Left ventricle myocardium inferior (tissue), 1 donor: ENCODE data around the gene FUT6. TPM values are rescaled to one million over a fixed set of nuclear protein-coding genes. Genes with fewer than 3 reads are reported as not detected.

Experiments
- DNase-seq: peaks from one replicate; pipeline ENCODE4 v3.0.0-alpha.2; 2020
- H3K27ac ChIP-seq: fragments of 200-600 bp; replicated peaks from 2 replicates; pipeline ENCODE4 v1.8.0; 2021
- H3K27me3 ChIP-seq: fragments of 200-600 bp; 2 replicates; pipeline ENCODE4 v1.8.0; 2021; ENCODE audit warnings: low read depth
- H3K36me3 ChIP-seq: fragments of 200-600 bp; 2 replicates; pipeline ENCODE4 v1.8.0; 2021
- H3K4me1 ChIP-seq: fragments of 200-600 bp; 2 replicates; pipeline ENCODE4 v1.8.0; 2021
- H3K4me3 ChIP-seq: fragments of 200-600 bp; 2 replicates; pipeline ENCODE4 v1.8.0; 2021; ENCODE audit warnings: mild to moderate bottlenecking, moderate library complexity
- H3K9me3 ChIP-seq: fragments of 200-600 bp; replicated peaks from 2 replicates; pipeline ENCODE4 v1.8.0; 2021
- CTCF ChIP-seq: fragments of 200-600 bp; IDR thresholded peaks from 2 replicates; pipeline ENCODE4 v1.8.0; 2021; ENCODE audit warnings: antibody characterized with exemption, mild to moderate bottlenecking, borderline replicate concordance
- intact Hi-C: fragments of 100-400 bp; cut with micrococcal nuclease; formaldehyde crosslinking; loops from one replicate; pipeline ENCODE4 v1.11.0; 2022
- total RNA-seq: library from RNA; stranded (reverse); fragmentation: NEBNext Ultra II Directional; extraction: Animal tissue kit (Norgen Biotek cat#: 25700); gene quantifications from one replicate; pipeline ENCODE4 v1.2.1, GENCODE V29; 2021
- donor health status: DM: no; HTN: yes; CAD: no; lungs with severe emphysema.

Gene FUT6
- total RNA-seq, 1 donor from 2014 or later, result not detected

GRCh38 chr19:5814123-5814851 is 25.2 kb downstream of the FUT6 start:
- TF ChIP-seq CTCF, result no peak
- H3K36me3 ChIP-seq, result no peaks in the 10 kb centered on the region
- no peaks in the 10 kb centered on the region for H3K9me3 ChIP-seq
- H3K27ac ChIP-seq, result no peak overlapping the region
- no peaks in the 10 kb centered on the region for H3K4me1 ChIP-seq
- H3K4me3 ChIP-seq, result no peak overlapping the region
- intact Hi-C loops, result no loop called here
- DNase-seq, result no peak
- H3K27me3 ChIP-seq, result peaks cover 11% of the 10 kb centered on the region

- no peak overlapping the region for H3K4me3 ChIP-seq
- DNase-seq, result no peak
- no peaks in the 10 kb centered on the region for H3K36me3 ChIP-seq
- H3K4me1 ChIP-seq, result no peaks in the 10 kb centered on the region
- intact Hi-C loops, result no loop called here
- no peak for TF ChIP-seq CTCF
- H3K27ac ChIP-seq, result no peak overlapping the region
- H3K9me3 ChIP-seq, result no peaks in the 10 kb centered on the region
- H3K27me3 ChIP-seq, result peaks cover 11% of the 10 kb centered on the region
These were observed 28.4 kb downstream of the FUT6 start for GRCh38 chr19:5811117-5811516.

GRCh38 chr19:5809469-5809868 is 30.0 kb downstream of the FUT6 start:
- Histone ChIP-seq H3K9me3 (no peaks in the 10 kb centered on the region), H3K27me3 (peaks cover 18% of the 10 kb centered on the region), H3K4me3 (no peak overlapping the region), H3K36me3 (no peaks in the 10 kb centered on the region), H3K27ac (no peak overlapping the region), H3K4me1 (peaks cover 3% of the 10 kb centered on the region)
- DNase-seq, result no peak
- TF ChIP-seq CTCF, result no peak
- intact Hi-C loops, result no loop called here

- intact Hi-C loops, result no loop called here
- H3K9me3 ChIP-seq, result no peaks in the 10 kb centered on the region
These were observed 30.4 kb downstream of the FUT6 start for GRCh38 chr19:5809053-5809452.

GRCh38 chr19:5808120-5808816 is 31.2 kb downstream of the FUT6 start:
- H3K4me3 ChIP-seq, result no peak overlapping the region
- H3K36me3 ChIP-seq, result no peaks in the 10 kb centered on the region
- H3K9me3 ChIP-seq, result no peaks in the 10 kb centered on the region
- intact Hi-C loops, result no loop called here
- no peak for TF ChIP-seq CTCF
- no peak overlapping the region for H3K27ac ChIP-seq
- no peak for DNase-seq
- H3K4me1 ChIP-seq, result peaks cover 12% of the 10 kb centered on the region
- peaks cover 23% of the 10 kb centered on the region for H3K27me3 ChIP-seq

More at GRCh38 chr19:5809053-5809452, 30.4 kb downstream of the FUT6 start:
- Histone ChIP-seq H3K27ac (no peak overlapping the region), H3K4me1 (peaks cover 5% of the 10 kb centered on the region), H3K27me3 (peaks cover 18% of the 10 kb centered on the region), H3K4me3 (no peak overlapping the region), H3K36me3 (no peaks in the 10 kb centered on the region)
- TF ChIP-seq CTCF, result no peak
- DNase-seq, result no peak
